Urinary bladder (tissue), 4 donors: ENCODE measurements around the gene ARMCX5. TPM values are rescaled to one million over a fixed set of nuclear protein-coding genes. Genes with fewer than 3 reads are reported as not detected.

Experiments used
- DNase-seq: peaks from one replicate; pipeline ENCODE4 v3.0.0-alpha.2; 2015; ENCODE audit errors: extremely low spot score
- H3K27ac ChIP-seq: one replicate; pipeline ENCODE4 v1.5.1; 2013; ENCODE audit warnings: low read depth, mild to moderate bottlenecking, moderate library complexity
- H3K36me3 ChIP-seq: one replicate; pipeline ENCODE4 v1.6.1; 2013; ENCODE audit warnings: mild to moderate bottlenecking, moderate library complexity; ENCODE audit not compliant: insufficient read depth
- H3K4me1 ChIP-seq: one replicate; pipeline ENCODE4 v1.6.1; 2013; ENCODE audit warnings: mild to moderate bottlenecking, moderate library complexity; ENCODE audit not compliant: insufficient read depth
- H3K4me3 ChIP-seq: one replicate; pipeline ENCODE4 v1.5.1; 2013; ENCODE audit warnings: low read depth, low read length
- WGBS: extraction: QIAGEN DNeasy Blood & Tissue Kit; methylation state at CpG from one replicate; pipeline ENCODE4 v1.1.7; 2013; 5-methylcytosine and 5-hydroxymethylcytosine counted together
- polyA plus RNA-seq: library from polyadenylated mRNA; stranded (reverse); fragments of 200-250 nt; gene quantifications from one replicate; pipeline ENCODE4 v1.2.3, GENCODE V29; 2013
- total RNA-seq: library from RNA; depleted of rRNA; stranded (reverse); fragments of >200 nt; gene quantifications from one replicate; pipeline ENCODE4 v1.2.3, GENCODE V29; 2014
- donor health status: healthy with polysubstance abuse.
- donor health status: healthy.

ARMCX5 gene
- total and polyA plus RNA-seq, 2 donors, result 11.7 to 24.3 TPM

DNA sequence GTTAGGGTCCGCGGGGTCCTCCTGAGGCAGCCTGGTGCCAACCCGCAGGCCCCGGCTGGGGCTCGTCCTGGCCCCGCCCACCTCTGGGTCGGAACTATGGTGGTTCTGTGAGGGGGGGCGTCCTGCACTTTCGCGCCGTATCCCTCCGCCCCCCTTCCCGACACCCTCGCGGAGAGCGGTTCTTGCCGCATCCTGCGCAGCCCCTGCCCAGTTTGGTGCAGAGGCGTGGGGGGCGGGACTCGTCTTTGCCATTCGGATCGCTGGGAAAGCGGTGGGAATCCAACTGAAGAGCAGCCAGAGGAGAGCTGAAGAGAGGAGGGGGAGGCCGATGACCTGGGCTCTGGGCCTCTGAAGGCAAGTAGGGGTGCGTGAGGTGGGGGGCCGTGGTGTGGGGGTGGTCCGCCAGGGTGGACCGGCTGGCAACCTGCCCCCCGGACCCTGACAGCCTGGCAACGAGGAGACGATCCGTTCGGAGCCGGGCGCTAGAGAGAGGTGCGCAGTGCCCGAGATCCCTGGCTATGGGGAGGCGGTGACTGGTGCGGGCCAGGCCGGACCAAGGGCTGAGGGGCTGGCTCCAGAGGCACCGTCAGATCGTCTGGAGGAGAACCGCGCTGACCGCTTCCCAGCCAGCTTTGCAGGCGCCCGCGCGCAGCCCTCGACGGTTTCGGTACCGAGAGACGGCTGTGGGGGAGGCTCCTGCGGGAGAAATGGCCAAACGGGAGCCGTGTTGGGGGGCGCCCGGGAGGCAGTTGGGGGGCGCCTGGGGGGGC, 52.1 kb downstream of the ARMCX5 start, which contains the start of gene GPRASP1:
GPRASP1 (plus strand) TSS at position 242 of the 770 bp plus-strand sequence. CDS start 2,431 bp downstream, outside the sequence.
- Histone ChIP-seq H3K36me3 (no peaks in the 10 kb centered on the region), H3K27ac (peak within 1 kb of the TSS; percentile 80), H3K4me1 (no peaks in the 10 kb centered on the region), H3K4me3 (peak within 1 kb of the TSS; percentile 68)
- WGBS, result under 1% methylated on average over 59 of the region's 61 CpGs
- no peak for DNase-seq

DNA sequence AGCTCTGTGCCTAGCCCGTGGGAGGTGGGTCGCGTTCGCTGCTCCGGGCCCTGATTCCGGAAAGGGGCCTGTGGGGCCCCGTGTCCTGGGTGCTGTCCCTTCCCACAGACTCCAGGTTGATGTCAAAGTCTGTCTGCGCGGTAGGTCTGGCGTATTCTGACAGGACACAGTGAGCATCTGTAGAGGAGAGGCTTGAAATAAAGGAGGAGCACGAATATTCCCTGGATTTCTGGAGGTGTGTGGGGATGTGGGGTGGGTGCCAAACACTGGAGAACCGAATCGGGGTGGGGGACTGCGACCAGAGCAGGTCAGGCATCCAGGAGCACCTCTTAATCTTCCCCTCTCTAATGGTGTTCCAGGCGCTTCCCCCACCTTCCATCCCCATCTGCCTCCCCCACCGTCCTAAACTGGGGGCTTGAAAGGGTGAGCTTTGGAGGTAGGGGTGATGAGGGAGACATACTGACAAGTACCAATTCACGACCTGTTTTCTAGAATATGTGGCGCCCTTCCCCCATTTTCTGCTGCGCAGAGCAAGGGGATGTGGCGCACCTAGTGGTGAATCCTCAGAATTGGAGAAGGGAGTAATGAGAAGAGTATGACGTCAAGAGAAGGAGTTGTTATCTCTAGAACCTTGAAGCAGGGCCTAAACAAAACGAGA, 52.8 kb downstream of the ARMCX5 start:
- Histone ChIP-seq H3K36me3 (no peaks in the 10 kb centered on the region), H3K4me1 (no peaks in the 10 kb centered on the region), H3K4me3 (peak overlapping the region; percentile 68), H3K27ac (peak overlapping the region; percentile 80)
- 4% methylated on average over 22 of the region's 22 CpGs for whole genome bisulfite sequencing
- no peak for DNase-seq

Other genes with a start within 250 kb of the ARMCX5 start
- not detected for gene NXF2B, start 159.5 kb upstream of the ARMCX5 start, total RNA-seq
- gene NXF2B, start 159.5 kb upstream of the ARMCX5 start, polyA plus RNA-seq, result not detected
- gene TCP11X2, start 127.7 kb upstream of the ARMCX5 start, total RNA-seq, result not detected
- gene TCP11X2, start 127.7 kb upstream of the ARMCX5 start, polyA plus RNA-seq, result not detected
- gene TMSB15A, start 82.8 kb upstream of the ARMCX5 start, total RNA-seq, result 28.0 TPM
- 0.85 TPM for gene TMSB15A, start 82.8 kb upstream of the ARMCX5 start, polyA plus RNA-seq
- 32.0 TPM for gene GPRASP1, start 52.0 kb downstream of the ARMCX5 start, total RNA-seq
- gene GPRASP1, start 52.0 kb downstream of the ARMCX5 start, polyA plus RNA-seq, result 21.5 TPM
- gene GPRASP2, start 112.9 kb downstream of the ARMCX5 start, total RNA-seq, result 44.2 TPM
- 17.7 TPM for gene GPRASP2, start 112.9 kb downstream of the ARMCX5 start, polyA plus RNA-seq
- 14.3 TPM for gene GPRASP3, start 121.2 kb downstream of the ARMCX5 start, total RNA-seq
- 4.4 TPM for gene GPRASP3, start 121.2 kb downstream of the ARMCX5 start, polyA plus RNA-seq